Stimulated activated CD4-positive, alpha-beta T cell treated with anti-CD3 and anti-CD28 coated beads, Interleukin-2, amount 100 ng/mL, for 4 hours (primary cell): ENCODE results near the gene GIT2.
"Not testable (repeated sequence)": the region's sequence is repeated elsewhere in the genome, so short reads cannot be mapped to it uniquely, and the experiment has no call there.

Experiments
- DNase-seq: peaks from one replicate; pipeline ENCODE4 v3.0.0-alpha.2; 2020; ENCODE audit warnings: low read depth

Gene GIT2

GRCh38 chr12:109920261-109920780 lies 75.8 kb downstream of the GIT2 start:
- DNase-seq: no peak

GRCh38 chr12:109919456-109919855 lies 76.7 kb downstream of the GIT2 start:
- no peak for DNase-seq

- DNase-seq: no peak
Observed at GRCh38 chr12:109916045-109916444, 80.1 kb downstream of the GIT2 start.

DNA sequence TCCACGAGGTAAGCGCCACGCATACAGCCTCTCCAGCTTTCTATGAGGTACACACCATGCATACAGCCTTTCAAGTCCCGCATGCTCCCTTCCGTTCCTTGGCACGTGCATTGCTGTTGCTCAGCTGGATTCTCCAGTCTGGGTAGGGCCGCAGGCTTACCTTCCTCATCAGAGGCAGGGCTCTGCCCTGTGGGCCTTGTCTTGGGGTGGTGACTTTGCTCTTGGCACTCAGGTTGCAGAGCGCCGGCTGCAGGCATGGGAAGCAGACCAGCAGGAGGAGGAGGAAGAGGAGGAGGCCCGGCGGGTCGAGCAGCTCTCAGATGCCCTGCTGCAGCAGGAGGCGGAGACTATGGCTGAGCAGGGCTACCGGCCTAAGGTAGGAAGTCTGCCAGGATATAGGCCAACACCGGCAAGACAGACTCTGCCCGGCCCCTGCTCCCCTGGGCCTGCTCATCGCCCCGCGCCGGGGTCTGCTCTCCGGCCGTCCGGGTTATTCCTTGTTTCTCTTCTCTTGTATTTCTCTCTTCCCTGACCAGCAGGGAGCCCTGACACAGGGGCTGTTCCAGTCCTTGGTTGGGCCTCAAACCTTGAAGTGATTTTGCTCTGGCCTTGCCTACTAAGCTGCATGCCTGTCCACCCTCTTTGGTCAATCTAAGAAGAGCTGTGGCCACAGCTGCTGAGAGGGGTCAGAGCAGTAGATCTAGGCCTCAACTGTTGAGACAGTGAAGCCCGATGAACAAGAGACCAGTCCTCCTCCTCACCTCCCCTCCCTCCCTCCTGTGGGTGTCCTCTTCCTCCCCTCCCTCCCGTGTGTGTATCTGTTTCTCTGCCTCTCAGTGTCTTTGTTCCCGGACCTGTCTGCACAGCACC lies 80.8 kb downstream of the GIT2 start:
- no peak for DNase-seq

DNA sequence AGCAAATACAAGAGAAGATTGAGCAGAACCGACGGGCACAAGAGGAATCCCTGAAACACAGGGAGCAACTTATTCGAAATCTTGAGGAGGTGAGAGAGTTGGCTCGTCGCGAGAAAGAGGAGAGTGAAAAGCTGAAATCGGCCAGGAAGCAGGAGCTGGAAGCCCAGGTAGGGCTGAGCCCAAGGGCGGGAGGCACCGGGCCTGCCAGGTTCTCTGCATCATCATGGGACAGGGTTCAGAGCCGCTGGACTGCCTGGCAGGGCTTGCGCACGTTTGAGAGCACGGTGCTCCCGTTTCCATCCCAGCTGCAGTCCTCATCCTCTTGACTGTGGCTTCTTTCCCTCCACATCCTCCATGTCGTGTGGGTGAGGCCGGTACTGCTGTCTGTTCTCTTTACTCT lies 81.7 kb downstream of the GIT2 start:
- no peak for DNase-seq

DNA sequence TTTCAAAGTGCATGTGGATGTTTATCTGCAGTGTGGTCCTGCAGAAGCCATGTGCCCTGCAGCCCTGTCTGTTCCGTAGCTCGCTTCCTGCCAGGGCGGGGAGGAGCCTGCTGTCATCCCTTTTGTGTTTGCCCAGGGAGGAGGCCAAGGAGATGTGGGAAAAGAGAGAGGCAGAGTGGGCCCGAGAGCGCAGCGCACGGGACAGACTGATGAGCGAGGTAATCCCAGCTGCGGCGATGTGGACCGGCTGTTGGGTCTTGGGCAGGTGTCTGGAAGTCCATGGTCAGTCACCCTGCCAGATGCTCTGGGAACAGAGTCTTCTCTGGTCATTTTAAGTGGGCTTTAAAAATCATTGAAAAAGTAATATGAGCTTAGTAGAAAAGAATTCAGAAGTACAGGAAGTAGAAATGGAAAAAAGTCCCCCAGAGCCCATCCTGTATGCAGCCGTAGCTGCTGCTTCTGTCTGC lies 83.3 kb downstream of the GIT2 start:
- no peak for DNase-seq

DNA sequence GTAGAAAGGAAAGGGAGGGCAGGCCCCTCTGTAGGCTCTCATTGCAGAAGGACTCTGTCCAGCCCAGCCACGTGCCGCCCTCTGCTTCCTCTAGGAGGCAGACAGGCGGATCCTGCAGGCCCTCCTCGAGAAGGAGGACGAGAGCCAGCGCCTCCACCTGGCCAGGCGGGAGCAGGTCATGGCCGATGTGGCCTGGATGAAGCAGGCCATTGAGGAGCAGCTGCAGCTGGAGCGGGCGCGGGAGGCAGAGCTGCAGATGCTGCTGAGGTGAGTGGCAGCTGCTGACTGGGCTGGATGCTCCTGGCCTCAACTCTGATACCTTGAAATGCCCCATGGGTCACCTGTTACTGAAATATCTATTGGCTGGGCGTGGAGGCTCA lies 85.2 kb downstream of the GIT2 start:
- DNase-seq: no peak

GRCh38 chr12:109910254-109910968 lies 85.8 kb downstream of the GIT2 start:
- no peak for DNase-seq

- no peak for DNase-seq
Observed at GRCh38 chr12:109905301-109905700, 90.9 kb downstream of the GIT2 start.

GRCh38 chr12:109902891-109903418 lies 93.2 kb downstream of the GIT2 start:
- DNase-seq: no peak

GRCh38 chr12:109900752-109901580 lies 95.2 kb downstream of the GIT2 start:
- DNase-seq: no peak

DNA sequence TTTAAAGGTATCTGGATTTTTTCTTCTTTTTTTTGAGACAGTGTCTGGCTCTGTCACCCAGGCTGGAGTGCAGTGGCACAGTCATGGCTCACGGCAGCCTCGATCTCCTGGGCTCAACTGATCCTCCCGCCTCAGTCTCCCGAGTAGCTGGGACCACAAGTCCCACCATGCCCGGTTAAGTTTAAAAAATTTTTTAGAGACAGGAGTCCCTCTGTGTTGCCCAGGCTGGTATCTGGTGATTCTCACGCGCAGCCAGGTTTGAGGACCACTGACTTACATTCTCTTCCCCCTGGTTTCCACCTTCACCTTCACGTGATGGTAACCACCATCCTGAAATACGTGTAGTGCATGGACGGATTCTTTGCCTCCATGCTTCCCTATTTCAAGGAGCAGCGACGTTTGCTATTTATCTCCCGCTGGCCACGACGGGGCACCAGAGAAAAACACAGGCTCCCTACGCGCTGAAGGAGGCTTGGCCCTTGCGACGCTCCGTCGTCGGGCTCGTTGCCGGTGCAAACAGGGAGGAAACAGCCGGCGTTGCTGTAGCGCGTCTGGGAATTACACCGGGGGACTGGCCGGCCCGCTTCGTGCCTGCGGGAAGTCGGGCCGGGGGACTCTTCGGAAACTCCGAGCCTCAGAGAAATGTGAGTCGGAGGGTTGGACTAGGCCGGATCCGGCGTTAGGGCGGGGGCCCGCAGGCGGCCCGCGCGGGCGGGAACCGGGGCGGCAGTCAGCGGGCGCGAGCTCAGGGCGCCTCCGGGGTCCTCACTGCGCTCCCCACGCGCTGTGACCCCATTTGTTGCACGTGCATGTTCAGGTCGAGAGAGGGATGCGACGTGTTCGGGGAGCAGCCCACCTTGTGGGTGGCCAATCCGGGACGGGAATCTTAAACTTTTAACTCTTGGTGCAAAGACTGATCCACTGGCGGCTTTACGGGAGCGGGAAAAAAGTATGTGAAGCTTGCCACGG lies 96.1 kb downstream of the GIT2 start, which contains the start of gene TCHP:
TSS of gene TCHP (plus strand) at position 492 of the 969 bp plus-strand sequence. CDS start 2,753 bp downstream, outside the sequence.
- DNase-seq: peak; percentile 50

- DNase-seq: not testable (repeated sequence)
Observed at GRCh38 chr12:109899345-109899744, 96.8 kb downstream of the GIT2 start.

- no peak for DNase-seq
Observed at GRCh38 chr12:109897029-109897428, 99.1 kb downstream of the GIT2 start.

- no peak for DNase-seq
Observed at GRCh38 chr12:109896188-109896587, 100.0 kb downstream of the GIT2 start.

GRCh38 chr12:109894939-109895338 lies 101.2 kb downstream of the GIT2 start:
- DNase-seq: no peak

GRCh38 chr12:109893261-109893995 lies 102.7 kb downstream of the GIT2 start:
- no peak for DNase-seq

DNA sequence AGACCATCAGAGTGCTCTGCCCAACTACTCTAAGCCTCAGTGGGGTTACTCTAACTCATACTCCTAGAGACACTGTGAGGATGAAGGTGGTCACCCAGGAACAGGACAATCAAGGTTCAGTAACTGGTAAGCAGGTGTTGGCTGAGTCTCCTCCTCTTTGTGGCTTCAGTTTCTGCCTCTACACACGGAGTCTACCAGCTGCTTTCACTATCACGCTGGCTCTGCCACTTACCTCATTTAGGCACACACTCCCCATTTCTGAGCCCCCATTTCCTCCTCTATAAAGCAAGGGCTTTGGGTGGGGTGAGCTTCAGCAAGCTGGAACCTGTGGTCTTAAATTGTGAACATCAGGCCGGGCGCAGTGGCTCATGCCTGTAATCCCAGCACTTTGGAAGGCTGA lies 103.4 kb downstream of the GIT2 start:
- DNase-seq: no peak

- no peak for DNase-seq
Observed at GRCh38 chr12:109892165-109892715, 103.9 kb downstream of the GIT2 start.
